ENCODE results near the gene HSPA12B. TPM values are rescaled to one million over a fixed set of nuclear protein-coding genes. Genes with fewer than 3 reads are reported as not detected.
"Not testable (repeated sequence)": the region's sequence is repeated elsewhere in the genome, so short reads cannot be mapped to it uniquely, and the experiment has no call there.

HSPA12B gene
- total and polyA plus RNA-seq, 3 experiments from 2014 or later: not detected

GRCh38 chr20:3785240-3786125 is 53.0 kb downstream of the HSPA12B start:
- Histone ChIP-seq H3K4me1 (ENCODE audit: insufficient read depth, low read length) (peaks cover 30% of the 10 kb centered on the region), H3K27ac (ENCODE audit: low read depth, low read length) (peak overlapping the region; percentile 16), H3K36me3 (ENCODE audit: insufficient read depth, low read length) (no peaks in the 10 kb centered on the region), H3K27me3 (ENCODE audit: insufficient read depth, low read length, poor library complexity, severe bottlenecking) (no peaks in the 10 kb centered on the region), H3K9me3 (ENCODE audit: low read length) (no peaks in the 10 kb centered on the region), H3K4me3 (ENCODE audit: low read length) (peak overlapping the region; percentile 19)
- Mint-ChIP-seq H3K4me3 (peak overlapping the region in 4 of 7 donors; percentile 32 to 73 (median 56)), H3K27ac (peak overlapping the region in 3 of 8 donors; percentile 50 to 83 (median 70)), H3K9me3 (no peaks in the 10 kb centered on the region), H3K27me3 (no peaks in the 10 kb centered on the region), H3K36me3 (peaks cover 0 to 5% (median 3%) of the 10 kb centered on the region in 3 donors), H3K4me1 (peaks cover 42 to 52% (median 43%) of the 10 kb centered on the region in 3 donors)
- POLR2A ChIA-PET: interaction anchor here (0.7 to 3.4 kb wide), 8 partner anchors 8 to 69 kb away, joined by 3 to 37 read pairs (median 4); partner anchors contain the start of genes ADISSP, AP5S1 and CDC25B
- CTCF ChIA-PET: interaction anchor here (0.8 to 16.8 kb wide), 15 partner anchors 10 to 298 kb away, joined by 3 to 262 read pairs (median 5); partner anchors contain the start of genes ADISSP, AP5S1 and CDC25B
- DNase-seq: no peak

DNA sequence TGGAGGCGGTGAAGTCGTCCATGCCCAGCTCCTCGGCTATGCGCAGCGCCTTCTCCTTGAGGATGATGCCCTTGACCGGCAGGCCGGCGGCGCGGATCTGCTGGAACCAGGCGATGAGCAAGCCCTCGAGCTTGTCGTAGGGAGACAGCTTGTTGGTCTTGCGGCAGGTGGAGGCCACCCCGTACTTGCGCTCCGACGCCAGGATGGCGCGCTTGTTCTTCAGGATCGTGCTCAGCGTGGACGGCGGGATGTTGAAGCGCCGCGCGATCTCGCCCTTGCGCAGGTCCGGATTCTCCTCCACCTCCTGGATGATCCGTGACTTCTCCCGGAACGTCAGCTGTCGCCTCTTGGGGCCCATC is 53.6 kb downstream of the HSPA12B start:
- peaks cover 36 to 46% (median 40%) of the 10 kb centered on the region in 3 donors for H3K4me1 Mint-ChIP-seq
- ChIA-PET POLR2A (interaction anchor here (1.0 to 3.4 kb wide), 7 partner anchors 9 to 69 kb away, joined by 3 to 37 read pairs (median 7); partner anchors contain the start of genes ADISSP, AP5S1 and CDC25B), CTCF (interaction anchor here (0.7 to 16.8 kb wide), 16 partner anchors 8 to 298 kb away, joined by 3 to 262 read pairs (median 5); partner anchors contain the start of genes ADISSP, AP5S1 and CDC25B)
- peak overlapping the region; percentile 19 for H3K4me3 ChIP-seq (ENCODE audit: low read length)
- DNase-seq: peak in 2 of 5 donors; percentile 42 to 64
- peaks cover 0 to 5% (median 3%) of the 10 kb centered on the region in 3 donors for H3K36me3 Mint-ChIP-seq
- peak overlapping the region in 7 of 8 donors; percentile 68 to 90 (median 80) for H3K27ac Mint-ChIP-seq
- H3K27me3 Mint-ChIP-seq: no peaks in the 10 kb centered on the region
- H3K27me3 ChIP-seq (ENCODE audit: insufficient read depth, low read length, poor library complexity, severe bottlenecking): no peaks in the 10 kb centered on the region
- no peaks in the 10 kb centered on the region for H3K36me3 ChIP-seq (ENCODE audit: insufficient read depth, low read length)
- H3K9me3 ChIP-seq (ENCODE audit: low read length): no peaks in the 10 kb centered on the region
- H3K4me3 Mint-ChIP-seq: peak overlapping the region; percentile 75 to 88 (median 81)
- H3K4me1 ChIP-seq (ENCODE audit: insufficient read depth, low read length): peaks cover 23% of the 10 kb centered on the region
- H3K27ac ChIP-seq (ENCODE audit: low read depth, low read length): peak overlapping the region; percentile 16
- H3K9me3 Mint-ChIP-seq: no peaks in the 10 kb centered on the region

DNA sequence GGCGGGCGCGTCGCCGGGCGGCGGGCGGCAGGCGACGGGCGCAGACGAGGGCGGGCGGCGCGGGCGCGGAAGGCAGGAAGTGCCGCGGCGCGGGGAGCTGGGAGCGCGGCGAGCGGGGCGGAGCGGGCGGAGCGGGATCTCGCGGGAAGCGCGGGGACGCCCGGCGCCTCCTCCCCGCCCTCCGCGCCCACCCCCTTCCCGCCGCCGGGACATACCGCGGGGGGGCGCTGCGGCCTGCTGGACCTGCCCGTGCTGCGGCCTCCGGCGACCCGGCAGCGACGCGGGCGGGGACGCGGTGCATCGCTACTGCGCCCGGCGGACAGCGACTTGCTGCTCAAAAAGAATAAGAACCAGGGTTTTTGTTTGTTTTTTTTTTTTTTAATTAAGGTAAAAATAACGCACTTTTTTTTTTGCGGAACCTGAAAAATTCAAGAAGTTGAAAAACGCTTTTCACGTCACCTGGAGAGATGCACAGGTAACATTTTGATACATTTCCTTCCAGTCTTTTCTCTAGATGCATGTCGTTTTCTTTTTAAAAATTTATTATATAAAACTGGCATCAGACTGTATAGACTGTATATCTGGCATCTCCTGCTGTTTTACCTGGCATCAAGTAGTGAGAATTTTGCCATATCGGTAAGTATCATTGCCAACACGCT is 54.3 kb downstream of the HSPA12B start, which contains the start of gene CENPB:
Gene CENPB (minus strand): TSS at position 76 of the 659 bp plus-strand sequence. CDS start 257 bp downstream, outside the sequence.
- Histone ChIP-seq H3K4me1 (ENCODE audit: insufficient read depth, low read length) (peaks cover 23% of the 10 kb centered on the region), H3K27ac (ENCODE audit: low read depth, low read length) (peak within 1 kb of the TSS; percentile 16), H3K4me3 (ENCODE audit: low read length) (peak within 1 kb of the TSS; percentile 46), H3K9me3 (ENCODE audit: low read length) (no peaks in the 10 kb centered on the region), H3K36me3 (ENCODE audit: insufficient read depth, low read length) (no peaks in the 10 kb centered on the region), H3K27me3 (ENCODE audit: insufficient read depth, low read length, poor library complexity, severe bottlenecking) (no peaks in the 10 kb centered on the region)
- Mint-ChIP-seq H3K36me3 (peaks cover 0 to 5% (median 3%) of the 10 kb centered on the region in 3 donors), H3K9me3 (no peaks in the 10 kb centered on the region), H3K27ac (peak within 1 kb of the TSS; percentile 68 to 92 (median 85)), H3K4me1 (peaks cover 29 to 39% (median 34%) of the 10 kb centered on the region in 3 donors), H3K4me3 (peak within 1 kb of the TSS; percentile 75 to 88 (median 83)), H3K27me3 (no peaks in the 10 kb centered on the region)
- CTCF ChIA-PET: interaction anchor here (0.7 to 16.8 kb wide), 18 partner anchors 8 to 297 kb away, joined by 3 to 262 read pairs (median 4); partner anchors contain the start of genes ADISSP, AP5S1 and CDC25B
- peak; percentile 87 to 92 (median 89) for DNase-seq
- POLR2A ChIA-PET: interaction anchor here (0.5 to 3.4 kb wide), 13 partner anchors 9 to 68 kb away, joined by 3 to 37 read pairs (median 5); partner anchors contain the start of genes ADISSP, AP5S1 and CDC25B

- Mint-ChIP-seq H3K9me3 (no peaks in the 10 kb centered on the region), H3K36me3 (peaks cover 0 to 5% (median 3%) of the 10 kb centered on the region in 3 donors), H3K4me1 (peaks cover 26 to 36% (median 31%) of the 10 kb centered on the region in 3 donors), H3K27me3 (no peaks in the 10 kb centered on the region), H3K27ac (peak overlapping the region; percentile 6 to 92 (median 79)), H3K4me3 (peak overlapping the region; percentile 69 to 88 (median 73))
- Histone ChIP-seq H3K4me1 (ENCODE audit: insufficient read depth, low read length) (peaks cover 23% of the 10 kb centered on the region), H3K9me3 (ENCODE audit: low read length) (no peaks in the 10 kb centered on the region), H3K27me3 (ENCODE audit: insufficient read depth, low read length, poor library complexity, severe bottlenecking) (no peaks in the 10 kb centered on the region), H3K4me3 (ENCODE audit: low read length) (peak overlapping the region; percentile 46), H3K27ac (ENCODE audit: low read depth, low read length) (no peak overlapping the region), H3K36me3 (ENCODE audit: insufficient read depth, low read length) (no peaks in the 10 kb centered on the region)
- DNase-seq: no peak
- ChIA-PET CTCF (interaction anchor here (0.7 to 16.8 kb wide), 7 partner anchors 9 to 67 kb away, joined by 3 to 262 read pairs (median 5); partner anchors contain the start of genes ADISSP and AP5S1), POLR2A (interaction anchor here (0.6 to 3.4 kb wide), 9 partner anchors 8 to 66 kb away, joined by 3 to 37 read pairs (median 5); partner anchors contain the start of genes ADISSP, AP5S1 and CDC25B)
Observed at GRCh38 chr20:3787324-3788014, 55.0 kb downstream of the HSPA12B start.

- DNase-seq: no peak
- H3K27ac Mint-ChIP-seq: peak overlapping the region in 7 of 8 donors; percentile 52 to 96 (median 88)
- Histone ChIP-seq H3K9me3 (ENCODE audit: low read length) (no peaks in the 10 kb centered on the region), H3K4me3 (ENCODE audit: low read length) (no peak overlapping the region), H3K4me1 (ENCODE audit: insufficient read depth, low read length) (peaks cover 23% of the 10 kb centered on the region), H3K27ac (ENCODE audit: low read depth, low read length) (no peak overlapping the region), H3K36me3 (ENCODE audit: insufficient read depth, low read length) (no peaks in the 10 kb centered on the region), H3K27me3 (ENCODE audit: insufficient read depth, low read length, poor library complexity, severe bottlenecking) (no peaks in the 10 kb centered on the region)
- ChIA-PET CTCF (interaction anchor here (16.8 kb wide), 1 partner anchor 30 kb away, joined by 262 read pairs; the partner anchor contains the start of gene AP5S1), POLR2A (interaction anchor here (0.6 kb wide), 1 partner anchor 90 kb away, joined by 5 read pairs; no protein-coding TSS in a partner anchor)
- H3K27me3 Mint-ChIP-seq: no peaks in the 10 kb centered on the region
- H3K4me3 Mint-ChIP-seq: peak overlapping the region in 5 of 7 donors; percentile 64 to 90 (median 84)
- H3K9me3 Mint-ChIP-seq: no peaks in the 10 kb centered on the region
- peaks cover 22 to 32% (median 26%) of the 10 kb centered on the region in 3 donors for H3K4me1 Mint-ChIP-seq
- peaks cover 0 to 5% (median 3%) of the 10 kb centered on the region in 3 donors for H3K36me3 Mint-ChIP-seq
Observed at GRCh38 chr20:3788685-3789155, 56.2 kb downstream of the HSPA12B start.

DNA sequence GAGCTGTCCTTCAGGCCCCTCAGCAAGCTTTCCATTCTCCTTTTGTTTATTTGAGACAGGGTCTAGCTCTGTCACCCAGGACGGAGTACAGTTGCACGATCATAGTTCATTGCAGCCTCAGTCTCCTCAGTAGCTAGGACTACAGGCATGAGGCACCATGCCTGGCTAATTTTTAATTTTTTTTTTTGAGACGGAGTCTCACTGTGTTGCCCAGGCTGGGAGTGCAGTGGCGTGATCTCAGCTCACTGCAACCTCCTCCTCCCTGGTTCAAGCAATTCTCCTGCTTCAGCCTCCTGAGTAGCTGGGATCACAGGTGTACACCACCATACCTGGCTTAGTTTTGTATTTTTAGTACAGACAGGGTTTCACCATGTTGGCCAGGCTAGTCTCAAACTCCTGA is 56.7 kb downstream of the HSPA12B start:
- not testable (repeated sequence) for DNase-seq; H3K9me3 ChIP-seq (ENCODE audit: low read length); H3K27me3 Mint-ChIP-seq; H3K36me3 Mint-ChIP-seq; H3K4me3 ChIP-seq (ENCODE audit: low read length); H3K27me3 ChIP-seq (ENCODE audit: insufficient read depth, low read length, poor library complexity, severe bottlenecking); H3K27ac ChIP-seq (ENCODE audit: low read depth, low read length); H3K36me3 ChIP-seq (ENCODE audit: insufficient read depth, low read length); H3K9me3 Mint-ChIP-seq
- Mint-ChIP-seq H3K4me3 (peak overlapping the region in 2 of 7 donors; percentile 73 to 90), H3K27ac (peak overlapping the region in 5 of 8 donors; percentile 40 to 92 (median 52)), H3K4me1 (peaks cover 23 to 32% (median 26%) of the 10 kb centered on the region in 3 donors)
- ChIA-PET POLR2A (interaction anchor here (0.6 kb wide), 2 partner anchors 63 to 90 kb away, joined by 3 to 5 read pairs; no protein-coding TSS in a partner anchor), CTCF (interaction anchor here (16.8 kb wide), 1 partner anchor 29 kb away, joined by 262 read pairs; the partner anchor contains the start of gene AP5S1)
- peaks cover 23% of the 10 kb centered on the region for H3K4me1 ChIP-seq (ENCODE audit: insufficient read depth, low read length)
